Neuronal stem cell (in vitro differentiated cells): ENCODE data around the gene MED25.

Experiments used
- small RNA-seq: library from polyadenylated mRNA; stranded (forward); fragments of <200 nt; extraction: miRNeasy Mini kit (QIAGEN cat#:217004); gene quantifications from one replicate; pipeline ENCODE3, GENCODE V24; 2013; ENCODE audit not compliant: insufficient read depth

MED25 gene

Small RNA genes within 50 kb of the gene (small RNA-seq; reads per million reads assigned to genes)
- 2.0 reads per million for gene MIR4749
- gene MIR6799 = 2.0 reads per million
